Progenitor cell of endocrine pancreas (in vitro differentiated cells): Measurements from ENCODE around the gene NAT16. TPM values are rescaled to one million over a fixed set of nuclear protein-coding genes. Genes with fewer than 3 reads are reported as not detected.

Experiments used
- DNase-seq: peaks from one replicate; pipeline ENCODE4 v3.0.0; 2021; ENCODE audit warnings: low spot score; ENCODE audit not compliant: unreplicated experiment
- H3K27ac Mint-ChIP-seq: 2 replicates; pipeline ENCODE4 v1.8.0; 2021; ENCODE audit warnings: mild to moderate bottlenecking, moderate library complexity, mixed read lengths
- H3K27me3 Mint-ChIP-seq: 2 replicates; pipeline ENCODE4 v1.8.0; 2021; ENCODE audit warnings: mixed read lengths
- H3K36me3 Mint-ChIP-seq: 2 replicates; pipeline ENCODE4 v1.8.0; 2022; ENCODE audit warnings: mixed read lengths; ENCODE audit not compliant: insufficient read depth
- H3K4me1 Mint-ChIP-seq: 2 replicates; pipeline ENCODE4 v1.8.0; 2021; ENCODE audit warnings: low read depth, mixed read lengths
- H3K4me3 Mint-ChIP-seq: 2 replicates; pipeline ENCODE4 v1.8.0; 2021; ENCODE audit warnings: low read depth, mild to moderate bottlenecking, moderate library complexity, mixed read lengths
- H3K9me3 Mint-ChIP-seq: 2 replicates; pipeline ENCODE4 v1.8.0; 2021; ENCODE audit warnings: low read depth, mixed read lengths
- long read RNA-seq: library from polyadenylated mRNA; unstranded; transcript quantifications from one replicate; pipeline ENCODE4 v2.0.0, GENCODE V29; 2020
- total RNA-seq: library from RNA; stranded (reverse); gene quantifications from 2 replicates; pipeline ENCODE4 v1.2.1, GENCODE V29; 2021
- TF ChIP-seq, protein P1 (sequence below): fragments of 200-600 bp; sonication (generic); IDR thresholded peaks from one replicate; pipeline ENCODE4 v1.5.0; 2021; ENCODE audit warnings: antibody characterized with exemption, mild to moderate bottlenecking; ENCODE audit not compliant: unreplicated experiment

Gene NAT16
- total RNA-seq, result not detected in 2 replicates
- long read RNA-seq, result 0 reads

DNA sequence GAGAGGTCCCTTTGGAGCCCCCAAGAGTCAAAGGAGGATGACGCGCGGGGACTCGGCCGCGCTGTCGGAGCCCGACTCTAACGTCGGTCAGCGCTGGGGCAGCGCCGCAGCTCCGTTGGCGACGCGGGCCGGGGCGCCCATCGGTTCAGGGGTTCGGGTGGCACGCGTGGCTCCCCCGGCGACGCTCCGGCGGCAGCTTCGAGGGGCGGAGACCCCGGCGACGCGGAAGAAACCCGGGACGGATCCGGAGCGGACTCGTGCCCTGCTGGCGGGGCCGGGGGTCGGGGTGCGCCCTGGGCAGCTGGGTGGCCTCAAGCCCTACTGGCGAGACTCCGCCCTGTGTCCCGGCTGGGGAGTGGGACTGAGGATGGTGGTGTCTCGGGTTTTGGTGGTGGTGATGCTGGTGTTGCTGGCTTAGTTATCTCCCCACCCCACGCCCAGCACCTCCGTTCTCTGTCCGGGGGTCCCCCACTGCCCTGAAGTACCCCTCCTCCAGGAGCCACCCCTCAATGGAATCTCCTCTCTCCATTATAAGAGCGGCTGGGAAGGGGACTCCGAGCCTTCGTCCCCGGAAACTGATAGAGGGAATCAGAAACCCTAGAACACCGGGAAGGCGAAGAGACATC, at the start of gene NAT16:
Gene NAT16, minus strand, starts transcription at position 164 of the 626 bp plus-strand sequence. CDS start 5,486 bp downstream, outside the sequence.
- no peak for DNase-seq
- peaks cover 73% of the 10 kb centered on the region for H3K27me3 Mint-ChIP-seq
- H3K4me1 Mint-ChIP-seq, result peaks cover 2% of the 10 kb centered on the region
- H3K27ac Mint-ChIP-seq, result no peak within 1 kb of the TSS
- no peaks in the 10 kb centered on the region for H3K9me3 Mint-ChIP-seq
- no peak within 1 kb of the TSS for H3K4me3 Mint-ChIP-seq
- peaks cover 1% of the 10 kb centered on the region for H3K36me3 Mint-ChIP-seq
- TF ChIP-seq, protein P1, sequence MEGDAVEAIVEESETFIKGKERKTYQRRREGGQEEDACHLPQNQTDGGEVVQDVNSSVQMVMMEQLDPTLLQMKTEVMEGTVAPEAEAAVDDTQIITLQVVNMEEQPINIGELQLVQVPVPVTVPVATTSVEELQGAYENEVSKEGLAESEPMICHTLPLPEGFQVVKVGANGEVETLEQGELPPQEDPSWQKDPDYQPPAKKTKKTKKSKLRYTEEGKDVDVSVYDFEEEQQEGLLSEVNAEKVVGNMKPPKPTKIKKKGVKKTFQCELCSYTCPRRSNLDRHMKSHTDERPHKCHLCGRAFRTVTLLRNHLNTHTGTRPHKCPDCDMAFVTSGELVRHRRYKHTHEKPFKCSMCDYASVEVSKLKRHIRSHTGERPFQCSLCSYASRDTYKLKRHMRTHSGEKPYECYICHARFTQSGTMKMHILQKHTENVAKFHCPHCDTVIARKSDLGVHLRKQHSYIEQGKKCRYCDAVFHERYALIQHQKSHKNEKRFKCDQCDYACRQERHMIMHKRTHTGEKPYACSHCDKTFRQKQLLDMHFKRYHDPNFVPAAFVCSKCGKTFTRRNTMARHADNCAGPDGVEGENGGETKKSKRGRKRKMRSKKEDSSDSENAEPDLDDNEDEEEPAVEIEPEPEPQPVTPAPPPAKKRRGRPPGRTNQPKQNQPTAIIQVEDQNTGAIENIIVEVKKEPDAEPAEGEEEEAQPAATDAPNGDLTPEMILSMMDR, result no peak

DNA sequence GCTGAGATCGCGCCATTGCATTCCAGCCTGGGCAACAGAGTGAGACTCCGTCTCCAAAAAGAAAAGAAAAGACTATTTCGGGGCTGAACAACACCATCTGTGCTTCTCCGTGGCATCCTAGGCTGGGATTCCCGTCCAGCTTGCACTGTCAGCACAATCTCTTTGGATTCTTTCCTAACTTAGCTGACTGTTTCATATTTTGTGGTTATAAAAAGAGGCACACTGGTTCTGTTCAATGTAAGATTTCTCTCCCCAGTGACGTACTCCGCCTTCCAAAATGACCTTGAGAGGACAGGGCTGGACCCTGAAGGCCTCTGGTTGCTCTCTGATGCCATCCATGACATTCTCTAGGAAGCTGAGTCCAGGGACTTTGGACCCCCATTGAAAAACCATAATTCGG, 46.6 kb upstream of the NAT16 start:
- H3K9me3 Mint-ChIP-seq, result no peaks in the 10 kb centered on the region
- H3K36me3 Mint-ChIP-seq, result peaks cover 18% of the 10 kb centered on the region
- H3K4me1 Mint-ChIP-seq, result peaks cover 9% of the 10 kb centered on the region
- no peaks in the 10 kb centered on the region for H3K27me3 Mint-ChIP-seq
- TF ChIP-seq, protein P1, result no peak
- no peak for DNase-seq
- H3K27ac Mint-ChIP-seq, result no peak overlapping the region
- no peak overlapping the region for H3K4me3 Mint-ChIP-seq

DNA sequence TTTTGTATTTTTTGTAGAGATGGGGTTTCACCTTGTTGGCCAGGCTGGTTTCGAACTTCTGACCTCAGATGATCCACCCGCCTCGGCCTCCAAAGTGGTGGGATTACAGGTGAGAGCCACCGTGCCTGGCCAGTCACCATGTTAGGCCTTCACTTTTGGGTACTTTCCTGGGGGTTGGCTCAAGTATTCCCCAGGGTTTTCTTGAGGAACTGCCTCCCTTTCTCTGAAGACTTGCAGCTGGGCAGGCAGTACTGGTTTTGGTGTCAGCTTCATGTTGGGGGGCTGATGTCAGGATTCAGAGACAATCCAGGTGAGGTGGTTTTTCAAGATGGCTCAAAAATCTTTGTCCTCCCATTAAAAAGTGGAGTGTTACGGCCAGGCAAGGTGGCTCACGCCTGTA, 45.6 kb upstream of the NAT16 start:
- peaks cover 3% of the 10 kb centered on the region for H3K4me1 Mint-ChIP-seq
- no peak overlapping the region for H3K4me3 Mint-ChIP-seq
- no peak for DNase-seq
- peaks cover 19% of the 10 kb centered on the region for H3K36me3 Mint-ChIP-seq
- TF ChIP-seq, protein P1, result no peak
- H3K9me3 Mint-ChIP-seq, result no peaks in the 10 kb centered on the region
- no peaks in the 10 kb centered on the region for H3K27me3 Mint-ChIP-seq
- no peak overlapping the region for H3K27ac Mint-ChIP-seq

DNA sequence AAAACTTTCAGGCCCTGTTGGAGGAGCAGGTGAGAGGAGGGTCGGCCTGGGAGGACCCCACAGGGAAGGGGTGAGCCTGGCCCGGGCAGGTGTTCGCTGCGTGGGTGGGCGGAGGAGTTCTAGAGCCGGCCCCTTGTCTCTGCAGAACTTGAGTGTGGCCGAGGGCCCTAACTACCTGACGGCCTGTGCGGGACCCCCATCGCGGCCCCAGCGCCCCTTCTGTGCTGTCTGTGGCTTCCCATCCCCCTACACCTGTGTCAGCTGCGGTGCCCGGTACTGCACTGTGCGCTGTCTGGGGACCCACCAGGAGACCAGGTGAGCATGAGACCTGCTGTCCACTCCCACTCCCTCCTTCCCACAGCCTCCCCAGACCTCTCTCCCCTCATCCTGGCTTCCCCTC, 43.4 kb upstream of the NAT16 start:
- Mint-ChIP-seq H3K27ac (no peak overlapping the region), H3K4me3 (no peak overlapping the region), H3K27me3 (no peaks in the 10 kb centered on the region), H3K36me3 (peaks cover 17% of the 10 kb centered on the region), H3K9me3 (no peaks in the 10 kb centered on the region), H3K4me1 (peaks cover 7% of the 10 kb centered on the region)
- DNase-seq, result no peak
- TF ChIP-seq, protein P1, result no peak

DNA sequence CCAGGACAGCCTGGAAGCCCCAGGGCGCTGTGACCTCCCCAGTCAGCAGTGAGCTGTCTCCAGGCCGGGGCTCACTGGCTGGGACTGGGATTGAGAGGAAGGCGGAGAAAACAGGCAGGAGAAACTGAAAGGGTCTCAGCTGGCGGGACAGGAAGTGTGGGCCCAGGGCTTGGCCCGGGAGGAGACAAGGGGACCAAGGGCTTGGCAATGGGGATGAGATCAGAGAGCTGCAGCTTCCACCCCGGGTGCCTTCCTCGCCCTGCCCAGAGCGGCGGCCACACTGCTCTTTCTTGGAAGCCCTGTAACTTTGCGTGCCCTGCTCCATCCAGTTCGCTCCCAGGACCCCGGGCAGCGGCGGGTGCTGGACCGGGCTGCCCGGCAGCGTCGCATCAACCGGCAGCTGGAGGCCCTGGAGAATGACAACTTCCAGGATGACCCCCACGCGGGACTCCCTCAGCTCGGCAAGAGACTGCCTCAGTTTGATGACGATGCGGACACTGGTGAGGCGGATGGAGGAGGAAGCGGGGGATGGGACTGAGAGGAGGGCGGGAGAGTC, 42.3 kb upstream of the NAT16 start:
- no peaks in the 10 kb centered on the region for H3K9me3 Mint-ChIP-seq
- no peak overlapping the region for H3K4me3 Mint-ChIP-seq
- H3K36me3 Mint-ChIP-seq, result peaks cover 15% of the 10 kb centered on the region
- peaks cover 12% of the 10 kb centered on the region for H3K4me1 Mint-ChIP-seq
- TF ChIP-seq, protein P1, result no peak
- no peak for DNase-seq
- no peaks in the 10 kb centered on the region for H3K27me3 Mint-ChIP-seq
- peak overlapping the region; percentile 57 for H3K27ac Mint-ChIP-seq
